WTC11 (cell line): Measurements from ENCODE around the gene CHMP1A. TPM values are rescaled to one million over a fixed set of nuclear protein-coding genes. Genes with fewer than 3 reads are reported as not detected.

ENCODE experiments used
- AFF4 ChIP-seq: sonication (generic); formaldehyde crosslinking; IDR thresholded peaks from 2 replicates; pipeline ENCODE4 v1.8.1; 2023; ENCODE audit warnings: mild to moderate bottlenecking, missing genetic modification reagents, borderline replicate concordance
- ARID4B ChIP-seq: sonication (generic); formaldehyde crosslinking; IDR thresholded peaks from 2 replicates; pipeline ENCODE4 v1.8.0; 2023; ENCODE audit warnings: missing genetic modification reagents, mild to moderate bottlenecking, borderline replicate concordance
- CTCF ChIP-seq: fragments of 200-600 bp; IDR thresholded peaks from 2 replicates; pipeline ENCODE4 v1.8.0; 2022; ENCODE audit warnings: antibody characterized with exemption
- E2F4 ChIP-seq: sonication (generic); formaldehyde crosslinking; IDR thresholded peaks from 2 replicates; pipeline ENCODE4 v1.8.1; 2022; ENCODE audit warnings: low read depth, mild to moderate bottlenecking, moderate library complexity, missing genetic modification reagents, borderline replicate concordance
- E2F5 ChIP-seq: sonication (generic); formaldehyde crosslinking; IDR thresholded peaks from 2 replicates; pipeline ENCODE4 v1.8.1; 2022; ENCODE audit warnings: mild to moderate bottlenecking, moderate library complexity, missing genetic modification reagents
- FOXP1 ChIP-seq: sonication (generic); formaldehyde crosslinking; IDR thresholded peaks from 2 replicates; pipeline ENCODE4 v1.8.0; 2022; ENCODE audit warnings: missing genetic modification reagents, mild to moderate bottlenecking, moderate library complexity, borderline replicate concordance
- HMGXB4 ChIP-seq: sonication (generic); formaldehyde crosslinking; IDR thresholded peaks from 2 replicates; pipeline ENCODE4 v1.8.1; 2023; ENCODE audit warnings: mild to moderate bottlenecking, moderate library complexity, missing genetic modification reagents
- MAX ChIP-seq: sonication (generic); formaldehyde crosslinking; IDR thresholded peaks from 2 replicates; pipeline ENCODE4 v1.8.0; 2022; ENCODE audit warnings: mild to moderate bottlenecking, missing genetic modification reagents
- NR2C2 ChIP-seq: sonication (generic); formaldehyde crosslinking; IDR thresholded peaks from 2 replicates; pipeline ENCODE4 v1.8.0; 2022; ENCODE audit warnings: mild to moderate bottlenecking, missing genetic modification reagents
- SMAD3 ChIP-seq: sonication (generic); formaldehyde crosslinking; IDR thresholded peaks from 2 replicates; pipeline ENCODE4 v1.8.0; 2022; ENCODE audit warnings: missing genetic modification reagents, mild to moderate bottlenecking, borderline replicate concordance
- TEAD4 ChIP-seq: sonication (generic); formaldehyde crosslinking; IDR thresholded peaks from 2 replicates; pipeline ENCODE4 v1.8.0; 2022; ENCODE audit warnings: mild to moderate bottlenecking, missing genetic modification reagents
- TP53 ChIP-seq: sonication (generic); formaldehyde crosslinking; IDR thresholded peaks from 2 replicates; pipeline ENCODE4 v1.8.1; 2023; ENCODE audit warnings: mild to moderate bottlenecking, missing genetic modification reagents
- USF2 ChIP-seq: sonication (generic); formaldehyde crosslinking; IDR thresholded peaks from 2 replicates; pipeline ENCODE4 v1.8.1; 2023; ENCODE audit warnings: mild to moderate bottlenecking, missing genetic modification reagents, moderate library complexity
- ZNF121 ChIP-seq: sonication (generic); formaldehyde crosslinking; IDR thresholded peaks from 2 replicates; pipeline ENCODE4 v1.8.0; 2023; ENCODE audit warnings: missing genetic modification reagents
- ZNF232 ChIP-seq: sonication (generic); formaldehyde crosslinking; IDR thresholded peaks from 2 replicates; pipeline ENCODE4 v1.8.0; 2022; ENCODE audit warnings: mild to moderate bottlenecking, missing genetic modification reagents
- ZNF281 ChIP-seq: sonication (generic); formaldehyde crosslinking; IDR thresholded peaks from 2 replicates; pipeline ENCODE4 v1.8.0; 2023; ENCODE audit warnings: mild to moderate bottlenecking, missing genetic modification reagents
- ZNF317 ChIP-seq: sonication (generic); formaldehyde crosslinking; IDR thresholded peaks from 2 replicates; pipeline ENCODE4 v1.8.1; 2023; ENCODE audit warnings: low read depth, mild to moderate bottlenecking, moderate library complexity, missing genetic modification reagents, borderline replicate concordance
- total RNA-seq: library from RNA; stranded (reverse); gene quantifications from 3 replicates; pipeline ENCODE4 v1.2.3, GENCODE V29; 2021

CHMP1A gene
- total RNA-seq, 1 experiment from 2014 or later = 76.0 TPM

GRCh38 chr16:89700649-89701424 is 43.3 kb upstream of the CHMP1A start (continued):
- no peak for TF ChIP-seq AFF4 (CRISPR knock-in tag)
- 0 out of 2 replicates have a peak, but pooled peaks have one; percentile 31 for TF ChIP-seq SMAD3 (CRISPR knock-in tag)
- TF ChIP-seq ZNF232 = 0 out of 2 replicates have a peak, but pooled peaks have one; percentile 18
- TF ChIP-seq ZNF317 (CRISPR knock-in tag) = no peak
- no peak for TF ChIP-seq USF2 (CRISPR knock-in tag)
- 0 out of 2 replicates have a peak, but pooled peaks have one; percentile 11 for TF ChIP-seq ARID4B (CRISPR knock-in tag)
- no peak for TF ChIP-seq TP53 (CRISPR knock-in tag)
- 0 out of 2 replicates have a peak, but pooled peaks have one; percentile 57 for TF ChIP-seq FOXP1 (CRISPR knock-in tag)
- TF ChIP-seq MAX (CRISPR knock-in tag) = peak; percentile 25; the same call in 1 of the 2 replicates
- 0 out of 2 replicates have a peak, but pooled peaks have one; percentile 8 for TF ChIP-seq ZNF121 (CRISPR knock-in tag)
- peak; percentile 10; the same call in 1 of the 2 replicates for TF ChIP-seq CTCF
- 0 out of 2 replicates have a peak, but pooled peaks have one; percentile 15 for TF ChIP-seq E2F4 (CRISPR knock-in tag)
- TF ChIP-seq E2F5 = peak; percentile 74
- TF ChIP-seq ZNF281 = 0 out of 2 replicates have a peak, but pooled peaks have one; percentile 3
- peak; percentile 98 for TF ChIP-seq HMGXB4
- no peak for TF ChIP-seq TEAD4 (CRISPR knock-in tag)
- no peak for TF ChIP-seq NR2C2 (CRISPR knock-in tag)
